HepG2 (cell line): ENCODE results near the gene PERP. TPM values are rescaled to one million over a fixed set of nuclear protein-coding genes. Genes with fewer than 3 reads are reported as not detected.
A peak's percentile ranks its signal among the peaks of the same experiment; 100 is the strongest.

ENCODE experiments used
- ARID2 ChIP-seq: sonication (generic); formaldehyde crosslinking; IDR thresholded peaks from 2 replicates; pipeline ENCODE4 v1.8.1; 2022; ENCODE audit warnings: mild to moderate bottlenecking, missing genetic modification reagents, borderline replicate concordance
- ASH2L ChIP-seq: fragments of 300-600, 200-600 bp; sonication (generic); IDR thresholded peaks from 2 replicates; pipeline ENCODE4 v1.7.0; 2017; ENCODE audit warnings: low read depth, mild to moderate bottlenecking, moderate library complexity, mixed read lengths, low read length; ENCODE audit not compliant: insufficient read length
- ETV5 ChIP-seq: IDR thresholded peaks from 2 replicates; pipeline ENCODE4 v1.6.1; 2018; ENCODE audit warnings: missing biosample characterization, missing genetic modification reagents, inconsistent platforms, borderline replicate concordance
- FOXK1 ChIP-seq: sonication (generic); formaldehyde crosslinking; IDR thresholded peaks from 2 replicates; pipeline ENCODE4 v1.4.0; 2020; ENCODE audit warnings: low read depth, missing genetic modification reagents, borderline replicate concordance
- GATAD2A ChIP-seq: IDR thresholded peaks from 2 replicates; pipeline ENCODE4 v1.6.1; 2016
- IKZF4 ChIP-seq: sonication (generic); formaldehyde crosslinking; IDR thresholded peaks from 2 replicates; pipeline ENCODE4 v1.5.1; 2020; ENCODE audit warnings: borderline replicate concordance, mild to moderate bottlenecking, low read depth, missing genetic modification reagents; ENCODE audit errors: not compliant biosample characterization
- ISL2 ChIP-seq: sonication (generic); formaldehyde crosslinking; IDR thresholded peaks from 2 replicates; pipeline ENCODE4 v1.5.0; 2020; ENCODE audit warnings: missing genetic modification reagents
- KAT8 ChIP-seq: IDR thresholded peaks from 2 replicates; pipeline ENCODE4 v1.6.1; 2016; ENCODE audit warnings: missing genetic modification reagents, missing compliant biosample characterization
- NFKB2 ChIP-seq: sonication (generic); formaldehyde crosslinking; IDR thresholded peaks from 2 replicates; pipeline ENCODE4 v1.4.0; 2020; ENCODE audit warnings: missing genetic modification reagents, borderline replicate concordance
- RXRB ChIP-seq: IDR thresholded peaks from 2 replicates; pipeline ENCODE4 v1.6.1; 2016; ENCODE audit warnings: borderline replicate concordance, missing genetic modification reagents, missing compliant biosample characterization
- SOX6 ChIP-seq, 2 experiments: fragments of 450-650 bp in 1 of 2; sonication (generic) in 1 of 2; formaldehyde crosslinking in 1 of 2; IDR thresholded peaks; 2 replicates each; pipeline versions ENCODE4 v1.4.0 to v1.6.1; 2017 to 2020; ENCODE audit warnings: antibody characterized with exemption in 1 of 2, mild to moderate bottlenecking in 1 of 2, missing genetic modification reagents in 1 of 2
- ZFP36L2 ChIP-seq: sonication (generic); formaldehyde crosslinking; IDR thresholded peaks from 2 replicates; pipeline ENCODE4 v1.4.0; 2020; ENCODE audit warnings: missing genetic modification reagents
- polyA plus RNA-seq, 8 experiments: library from polyadenylated mRNA; depleted of rRNA in 3 of 8; stranded (reverse) in 7 of 8; unstranded in 1 of 8; fragments of >200 nt; fragmentation: Illumina TruSeq in 4 of 8; extraction: Trizol in 4 of 8; gene quantifications; 2 replicates each; pipeline versions ENCODE4 v1.2.1 to v1.2.3, GENCODE V29; 2011 to 2016; ENCODE audit warnings: low read depth in 4 of 8, missing spikeins in 1 of 8, mixed read lengths in 1 of 8; ENCODE audit not compliant: insufficient read depth in 1 of 8
- total RNA-seq, 5 experiments: library from RNA; depleted of rRNA; stranded (reverse); fragments of >200 nt; fragmentation: Illumina TruSeq; extraction: Trizol; gene quantifications; 2 replicates each; pipeline ENCODE4 v1.2.3, GENCODE V29; 2016; ENCODE audit warnings: low read depth in 1 of 5
- TF ChIP-seq, protein P1 (sequence below): sonication (generic); formaldehyde crosslinking; IDR thresholded peaks from 2 replicates; pipeline ENCODE4 v1.5.1; 2020; ENCODE audit warnings: mild to moderate bottlenecking, moderate library complexity, missing genetic modification reagents
- TF ChIP-seq, protein P2 (sequence below): sonication (generic); formaldehyde crosslinking; IDR thresholded peaks from 2 replicates; pipeline ENCODE4 v1.4.0; 2020; ENCODE audit warnings: missing genetic modification reagents, borderline replicate concordance

Gene PERP
- total and polyA plus RNA-seq, 2 of the 13 experiments (the other 11 are each of a cell fraction or from before 2014, with no cell fraction given), result 26.0 to 53.0 TPM

GRCh38 chr6:138105880-138106664 lies 1.1 kb downstream of the PERP start (continued):
- TF ChIP-seq FOXK1 (CRISPR knock-in tag), result peak; percentile 61; the same call in 1 of the 2 replicates
- 0 out of 2 replicates have a peak, but pooled peaks have one; percentile 7 for TF ChIP-seq RXRB (CRISPR knock-in tag)
- peak; percentile 79; the same call in 1 of the 2 replicates for TF ChIP-seq ETV5
- TF ChIP-seq, protein P1, sequence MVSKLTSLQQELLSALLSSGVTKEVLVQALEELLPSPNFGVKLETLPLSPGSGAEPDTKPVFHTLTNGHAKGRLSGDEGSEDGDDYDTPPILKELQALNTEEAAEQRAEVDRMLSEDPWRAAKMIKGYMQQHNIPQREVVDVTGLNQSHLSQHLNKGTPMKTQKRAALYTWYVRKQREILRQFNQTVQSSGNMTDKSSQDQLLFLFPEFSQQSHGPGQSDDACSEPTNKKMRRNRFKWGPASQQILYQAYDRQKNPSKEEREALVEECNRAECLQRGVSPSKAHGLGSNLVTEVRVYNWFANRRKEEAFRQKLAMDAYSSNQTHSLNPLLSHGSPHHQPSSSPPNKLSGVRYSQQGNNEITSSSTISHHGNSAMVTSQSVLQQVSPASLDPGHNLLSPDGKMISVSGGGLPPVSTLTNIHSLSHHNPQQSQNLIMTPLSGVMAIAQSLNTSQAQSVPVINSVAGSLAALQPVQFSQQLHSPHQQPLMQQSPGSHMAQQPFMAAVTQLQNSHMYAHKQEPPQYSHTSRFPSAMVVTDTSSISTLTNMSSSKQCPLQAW (CRISPR knock-in tag), result peak; percentile 62; the same call in 1 of the 2 replicates
- no peak for TF ChIP-seq IKZF4 (CRISPR knock-in tag)
- peak; percentile 16; the same call in 1 of the 2 replicates for TF ChIP-seq ARID2 (CRISPR knock-in tag)
- no peak for TF ChIP-seq ZFP36L2 (CRISPR knock-in tag)
- TF ChIP-seq ASH2L, result peak; percentile 34
- TF ChIP-seq GATAD2A (CRISPR knock-in tag), result peak; percentile 41; the same call in 1 of the 2 replicates
- 0 out of 2 replicates have a peak, but pooled peaks have one; percentile 24 for TF ChIP-seq ISL2 (CRISPR knock-in tag)
- no peak for TF ChIP-seq SOX6 (IDR thresholded peaks at IDR 0.05)
- TF ChIP-seq SOX6 (CRISPR knock-in tag; IDR thresholded peaks at IDR 0.05), result peak; percentile 68
- TF ChIP-seq NFKB2, result no peak
- TF ChIP-seq, protein P2, sequence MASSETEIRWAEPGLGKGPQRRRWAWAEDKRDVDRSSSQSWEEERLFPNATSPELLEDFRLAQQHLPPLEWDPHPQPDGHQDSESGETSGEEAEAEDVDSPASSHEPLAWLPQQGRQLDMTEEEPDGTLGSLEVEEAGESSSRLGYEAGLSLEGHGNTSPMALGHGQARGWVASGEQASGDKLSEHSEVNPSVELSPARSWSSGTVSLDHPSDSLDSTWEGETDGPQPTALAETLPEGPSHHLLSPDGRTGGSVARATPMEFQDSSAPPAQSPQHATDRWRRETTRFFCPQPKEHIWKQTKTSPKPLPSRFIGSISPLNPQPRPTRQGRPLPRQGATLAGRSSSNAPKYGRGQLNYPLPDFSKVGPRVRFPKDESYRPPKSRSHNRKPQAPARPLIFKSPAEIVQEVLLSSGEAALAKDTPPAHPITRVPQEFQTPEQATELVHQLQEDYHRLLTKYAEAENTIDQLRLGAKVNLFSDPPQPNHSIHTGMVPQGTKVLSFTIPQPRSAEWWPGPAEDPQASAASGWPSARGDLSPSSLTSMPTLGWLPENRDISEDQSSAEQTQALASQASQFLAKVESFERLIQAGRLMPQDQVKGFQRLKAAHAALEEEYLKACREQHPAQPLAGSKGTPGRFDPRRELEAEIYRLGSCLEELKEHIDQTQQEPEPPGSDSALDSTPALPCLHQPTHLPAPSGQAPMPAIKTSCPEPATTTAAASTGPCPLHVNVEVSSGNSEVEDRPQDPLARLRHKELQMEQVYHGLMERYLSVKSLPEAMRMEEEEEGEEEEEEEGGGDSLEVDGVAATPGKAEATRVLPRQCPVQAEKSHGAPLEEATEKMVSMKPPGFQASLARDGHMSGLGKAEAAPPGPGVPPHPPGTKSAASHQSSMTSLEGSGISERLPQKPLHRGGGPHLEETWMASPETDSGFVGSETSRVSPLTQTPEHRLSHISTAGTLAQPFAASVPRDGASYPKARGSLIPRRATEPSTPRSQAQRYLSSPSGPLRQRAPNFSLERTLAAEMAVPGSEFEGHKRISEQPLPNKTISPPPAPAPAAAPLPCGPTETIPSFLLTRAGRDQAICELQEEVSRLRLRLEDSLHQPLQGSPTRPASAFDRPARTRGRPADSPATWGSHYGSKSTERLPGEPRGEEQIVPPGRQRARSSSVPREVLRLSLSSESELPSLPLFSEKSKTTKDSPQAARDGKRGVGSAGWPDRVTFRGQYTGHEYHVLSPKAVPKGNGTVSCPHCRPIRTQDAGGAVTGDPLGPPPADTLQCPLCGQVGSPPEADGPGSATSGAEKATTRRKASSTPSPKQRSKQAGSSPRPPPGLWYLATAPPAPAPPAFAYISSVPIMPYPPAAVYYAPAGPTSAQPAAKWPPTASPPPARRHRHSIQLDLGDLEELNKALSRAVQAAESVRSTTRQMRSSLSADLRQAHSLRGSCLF (CRISPR knock-in tag), result no peak
- peak; percentile 53; the same call in 1 of the 2 replicates for TF ChIP-seq KAT8 (CRISPR knock-in tag)
